ENCODE results near the gene GUCY2C.

GRCh38 chr12:14618983-14619382, 77.4 kb downstream of the GUCY2C start:
- no peak for TF ChIP-seq POLR2A (IDR thresholded peaks at IDR 0.05)
- TF ChIP-seq CTCF (IDR thresholded peaks at IDR 0.05), result peak in 1 of 3 donors; percentile 28

Measured in ovary (tissue), 3 donors.